TTC549 (cell line): ENCODE results near the gene SCN7A.
A peak's percentile ranks its signal among the peaks of the same experiment; 100 is the strongest.
"Not testable (repeated sequence)": the region's sequence is repeated elsewhere in the genome, so short reads cannot be mapped to it uniquely, and the experiment has no call there.

Experiments
- FAIRE-seq: peaks from 2 replicates; lab custom pipeline; 2012; peaks lifted over from hg19 to GRCh38; lab: Jason Lieb, UNC

SCN7A gene

GRCh38 chr2:166494140-166494624 lies at the start of gene SCN7A:
Gene SCN7A, minus strand, starts transcription at chr2:166494249. Its CDS starts 16,553 bp downstream, at chr2:166477696.
- FAIRE-seq = no peak

DNA sequence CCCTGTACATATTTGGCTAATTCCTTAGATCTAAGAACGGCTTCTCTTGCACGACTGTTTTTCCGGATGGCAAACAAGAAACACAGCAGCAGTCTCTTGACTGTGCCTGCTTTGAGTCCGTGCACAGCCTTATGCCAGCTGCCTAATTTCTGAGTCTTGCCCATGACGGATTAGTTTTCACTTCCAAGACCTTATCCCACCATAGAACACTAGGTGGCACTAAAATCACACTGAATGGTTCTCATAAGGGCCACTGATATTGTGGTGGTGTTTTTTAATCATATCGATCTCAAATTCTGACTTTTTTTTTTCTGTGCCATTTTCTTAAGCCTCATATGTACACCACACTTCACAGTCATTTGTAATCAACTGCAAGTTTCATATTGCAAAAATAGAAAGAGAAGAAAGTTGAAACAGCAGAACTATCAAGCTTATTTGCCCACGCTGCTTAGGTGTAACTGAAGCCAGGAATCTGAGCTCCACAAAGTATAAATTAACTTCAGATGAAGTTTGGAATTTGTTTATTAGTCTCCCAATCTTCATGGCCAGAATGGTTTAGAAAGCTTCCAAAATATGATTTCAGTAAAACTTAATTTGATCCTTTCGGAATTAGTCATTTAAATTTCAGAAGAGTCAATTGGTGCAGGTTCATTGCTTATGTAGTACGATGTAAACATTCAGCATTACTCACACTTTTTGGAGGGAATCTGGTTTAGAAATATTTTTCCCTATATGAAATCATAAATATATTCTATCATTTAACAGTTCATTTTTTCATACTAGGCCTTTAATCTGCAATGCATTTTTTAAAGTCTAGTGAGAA lies 45.5 kb upstream of the SCN7A start:
- FAIRE-seq = peak; percentile 81

- FAIRE-seq = no peak
These were observed 42.1 kb upstream of the SCN7A start for GRCh38 chr2:166536111-166536510.

DNA sequence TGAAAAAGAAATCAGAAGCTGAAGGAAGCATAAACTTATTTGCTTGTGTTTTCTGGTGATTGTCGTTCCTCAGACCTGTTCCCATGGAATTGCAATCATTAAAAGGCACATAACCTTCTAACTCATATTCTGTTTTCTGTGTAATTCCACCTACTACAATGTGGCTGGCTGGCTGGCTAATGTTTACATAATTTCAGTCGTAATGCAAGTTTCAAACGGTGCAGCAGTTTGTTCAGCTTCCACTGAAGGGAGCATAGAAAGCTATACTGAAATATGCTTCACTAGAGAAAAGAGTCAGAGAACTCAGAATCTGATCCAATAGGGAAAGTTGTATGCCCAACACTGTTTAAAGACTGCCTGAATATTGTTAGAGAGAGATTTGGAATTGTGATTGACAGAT lies 27.1 kb upstream of the SCN7A start:
- FAIRE-seq = no peak

DNA sequence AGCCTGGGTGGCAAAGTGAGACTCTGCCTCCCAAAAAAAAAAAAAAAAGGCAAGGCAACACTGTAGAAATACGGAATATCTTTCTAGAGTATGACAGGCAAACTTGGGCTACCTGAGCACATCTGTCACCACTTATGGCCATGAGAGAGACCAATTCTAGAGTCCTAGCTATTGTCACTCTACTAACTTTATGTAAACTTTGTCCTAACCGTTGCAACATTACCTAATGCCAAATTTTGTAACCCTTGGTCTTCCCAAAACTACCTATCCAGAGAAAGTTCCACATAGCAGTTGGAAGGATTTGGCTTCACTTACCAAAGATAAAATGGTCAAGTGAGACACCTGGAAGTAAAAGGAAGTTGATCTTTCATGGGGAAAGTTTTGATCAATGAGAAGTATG lies 26.6 kb upstream of the SCN7A start:
- no peak for FAIRE-seq

DNA sequence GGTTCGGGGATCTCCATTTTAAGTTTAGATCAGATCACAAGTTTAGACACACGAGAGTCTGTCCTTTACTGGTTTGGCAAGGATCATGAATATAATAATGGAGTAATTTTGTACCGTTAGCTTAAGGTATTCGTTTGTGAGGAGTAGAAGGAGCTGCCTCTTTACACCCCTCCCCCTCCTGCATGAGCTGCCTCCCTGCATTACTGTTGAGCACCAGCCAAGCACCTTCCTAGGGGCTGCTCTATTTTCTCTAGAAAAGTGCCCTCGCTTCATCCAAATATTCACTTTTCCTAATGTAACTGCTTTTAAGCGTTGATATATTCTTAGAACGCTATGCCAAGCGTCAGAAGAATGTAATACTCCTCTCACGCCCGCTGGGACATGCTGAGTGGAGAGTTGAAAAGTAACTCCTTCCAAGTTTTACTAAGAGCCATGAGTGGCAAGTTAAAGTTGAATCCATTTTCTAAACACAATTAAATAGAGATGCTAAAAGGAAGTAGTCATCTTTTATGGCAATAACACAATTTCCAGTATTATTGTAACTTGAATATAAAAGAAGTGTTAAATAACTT lies 25.4 kb upstream of the SCN7A start:
- no peak for FAIRE-seq

- no peak for FAIRE-seq
These were observed 24.8 kb upstream of the SCN7A start for GRCh38 chr2:166518634-166519390.

DNA sequence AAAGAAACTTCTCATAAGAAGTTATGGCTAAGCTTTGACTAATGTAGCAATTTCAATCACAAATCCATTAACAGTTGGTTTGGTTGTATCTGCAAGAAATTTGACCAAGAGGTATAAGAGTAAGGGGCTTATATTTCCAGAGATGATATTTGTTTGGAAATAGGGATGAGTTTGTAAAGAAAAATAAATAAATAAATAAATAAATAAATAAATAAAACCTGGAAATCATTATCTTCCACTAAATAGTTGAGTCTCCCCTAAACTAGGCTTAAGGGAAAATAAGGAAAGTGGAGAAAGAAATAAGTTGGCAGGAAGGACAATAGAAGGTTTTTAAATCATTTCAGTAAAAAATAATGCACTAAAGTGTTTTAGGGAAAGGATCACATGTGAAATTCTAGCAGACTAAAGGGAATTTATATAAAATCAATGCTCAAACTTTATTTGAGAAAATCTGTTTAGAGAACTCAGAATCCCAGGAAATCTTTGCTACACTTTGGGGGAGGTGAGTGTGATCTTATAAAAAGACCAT lies 23.5 kb upstream of the SCN7A start:
- FAIRE-seq = no peak

DNA sequence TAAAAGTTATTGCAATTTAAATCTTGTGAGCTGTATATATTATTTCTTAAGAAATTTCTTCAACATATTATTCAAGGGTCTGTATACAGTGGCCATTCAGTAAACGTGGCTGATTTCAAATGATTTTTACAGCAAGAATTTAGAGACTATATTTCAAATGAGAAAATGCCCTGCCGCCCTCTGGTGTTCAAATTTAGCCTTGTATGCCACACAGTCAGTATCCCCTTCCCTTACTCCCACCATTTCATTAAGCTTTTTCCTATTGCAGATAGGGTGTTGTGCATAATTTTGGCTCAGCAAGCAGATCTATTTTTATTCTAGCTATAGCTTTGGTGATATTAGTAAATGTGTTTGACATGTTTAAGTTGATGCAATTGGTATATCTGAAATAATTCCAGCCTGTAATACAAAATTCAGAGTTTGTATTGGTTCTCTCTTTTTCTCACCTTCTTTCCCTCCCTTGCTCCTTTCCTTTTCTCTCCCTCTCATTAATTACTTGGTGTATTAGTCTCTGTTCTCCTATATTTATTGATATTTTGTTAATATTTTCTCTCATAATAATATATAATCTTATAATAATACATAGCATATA lies 22.8 kb upstream of the SCN7A start:
- peak; percentile 72 for FAIRE-seq

- FAIRE-seq = no peak
These were observed 19.9 kb upstream of the SCN7A start for GRCh38 chr2:166513952-166514351.

- FAIRE-seq = no peak
These were observed 5.2 kb upstream of the SCN7A start for GRCh38 chr2:166499281-166499680.

DNA sequence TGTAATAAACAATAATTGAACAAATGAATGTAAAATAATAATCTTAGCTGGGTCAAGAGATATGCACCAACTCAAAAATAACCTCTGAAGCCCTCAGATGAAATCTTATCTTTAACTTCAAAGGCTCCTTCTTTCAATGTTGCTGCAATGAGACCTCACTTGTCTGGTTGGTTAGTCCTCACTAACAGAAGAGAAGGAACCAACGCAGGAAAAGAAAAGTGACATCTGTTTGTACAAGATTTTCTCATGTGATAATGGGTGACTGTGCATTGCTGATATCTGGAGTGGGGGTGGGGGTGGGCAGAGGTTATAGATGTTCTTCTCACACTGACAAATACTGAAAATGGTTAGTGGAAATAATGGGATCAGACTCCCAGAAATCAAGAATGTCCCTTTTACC lies 2.6 kb downstream of the SCN7A start:
- FAIRE-seq = no peak

GRCh38 chr2:166487171-166487570 lies 6.9 kb downstream of the SCN7A start:
- FAIRE-seq = no peak

DNA sequence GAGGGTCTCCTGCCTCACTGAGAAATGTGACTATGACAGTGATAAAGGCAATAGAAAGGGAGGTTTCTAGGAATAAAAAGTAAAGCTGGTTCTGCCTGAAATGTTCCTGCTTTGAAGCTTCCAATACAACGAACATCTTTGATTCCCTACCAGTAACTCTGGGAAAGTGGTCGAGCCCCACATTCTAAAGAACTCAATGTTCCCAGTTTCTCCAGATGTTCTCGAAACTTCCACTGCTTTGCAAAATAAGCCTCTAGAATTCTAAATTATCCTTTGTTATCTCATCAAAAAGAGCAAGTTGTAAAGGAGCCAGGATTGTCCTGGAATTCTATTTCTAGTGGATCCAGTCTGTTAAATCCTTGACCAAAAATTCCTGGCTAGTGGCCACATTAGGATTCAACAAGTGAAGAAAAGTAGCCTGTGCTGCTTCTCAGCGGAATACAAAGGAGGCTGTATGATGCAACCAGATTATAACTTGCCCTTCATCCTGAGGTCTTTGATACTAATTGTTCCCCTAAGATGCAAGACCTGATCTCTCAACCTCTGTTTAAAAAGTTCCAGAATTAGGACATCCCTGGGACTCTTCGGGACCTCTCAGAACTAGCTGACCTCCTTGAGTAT lies 8.4 kb downstream of the SCN7A start:
- no peak for FAIRE-seq

GRCh38 chr2:166472332-166472731 lies 21.7 kb downstream of the SCN7A start:
- FAIRE-seq = no peak

DNA sequence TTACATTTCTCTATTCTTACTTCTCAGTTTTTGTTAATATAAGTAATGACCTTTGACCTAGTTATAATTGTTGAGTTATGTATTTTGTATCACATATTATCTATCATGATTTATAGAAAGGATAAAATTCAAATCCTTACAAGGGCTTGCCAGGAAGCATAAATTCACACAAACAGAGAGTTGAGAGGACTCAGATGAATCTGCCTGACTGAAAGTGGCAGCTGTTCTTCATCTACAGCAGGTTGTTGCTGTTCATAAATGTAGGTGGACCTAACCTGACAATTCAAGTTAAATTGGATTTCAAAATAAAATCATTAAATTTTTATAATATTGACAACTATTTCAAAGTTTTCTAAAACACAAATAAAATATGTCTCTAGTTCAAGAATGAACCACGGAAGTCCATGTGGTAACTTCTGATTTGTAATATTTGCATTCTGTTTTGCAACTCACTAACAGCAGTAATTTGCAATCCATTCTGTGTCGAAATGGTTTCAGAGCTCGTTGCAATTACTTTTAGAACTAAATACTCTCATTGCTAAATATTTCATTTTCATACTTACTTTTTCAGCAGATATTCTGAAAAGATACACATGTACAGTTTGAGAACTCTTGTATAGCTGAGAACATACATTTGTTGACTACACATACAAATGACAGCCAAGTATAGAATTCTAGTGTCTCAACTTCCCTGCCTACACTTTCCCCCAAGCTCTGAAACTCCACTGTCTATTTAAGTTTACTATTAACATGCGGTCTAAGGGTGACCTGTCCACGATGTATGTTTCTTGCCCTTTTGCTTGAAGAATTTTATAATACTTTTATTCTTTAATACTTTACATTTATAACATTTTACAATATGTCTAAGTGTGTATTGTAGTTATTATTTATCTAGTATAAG lies 25.7 kb downstream of the SCN7A start:
- FAIRE-seq = no peak

- FAIRE-seq = no peak
These were observed 29.9 kb downstream of the SCN7A start for GRCh38 chr2:166464187-166464586.

- no peak for FAIRE-seq
These were observed 30.4 kb downstream of the SCN7A start for GRCh38 chr2:166463640-166464039.

DNA sequence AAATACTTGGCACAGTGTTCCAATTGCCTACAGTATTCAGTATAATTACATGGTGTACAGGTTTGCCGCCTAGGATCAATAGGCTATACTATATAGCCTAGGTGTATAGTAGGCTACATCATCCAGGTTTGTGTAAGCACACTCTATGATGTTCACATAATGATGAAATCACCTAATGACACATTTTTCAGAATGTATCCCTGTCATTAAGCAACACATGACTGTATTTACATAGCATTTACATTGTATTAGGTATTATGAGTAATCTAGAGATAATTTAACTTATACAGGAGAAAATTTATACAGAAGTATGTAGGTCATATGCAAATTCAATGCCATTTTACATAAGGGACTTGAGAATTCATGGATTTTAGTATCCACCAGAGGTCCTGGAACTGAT lies 35.4 kb downstream of the SCN7A start:
- FAIRE-seq = no peak

DNA sequence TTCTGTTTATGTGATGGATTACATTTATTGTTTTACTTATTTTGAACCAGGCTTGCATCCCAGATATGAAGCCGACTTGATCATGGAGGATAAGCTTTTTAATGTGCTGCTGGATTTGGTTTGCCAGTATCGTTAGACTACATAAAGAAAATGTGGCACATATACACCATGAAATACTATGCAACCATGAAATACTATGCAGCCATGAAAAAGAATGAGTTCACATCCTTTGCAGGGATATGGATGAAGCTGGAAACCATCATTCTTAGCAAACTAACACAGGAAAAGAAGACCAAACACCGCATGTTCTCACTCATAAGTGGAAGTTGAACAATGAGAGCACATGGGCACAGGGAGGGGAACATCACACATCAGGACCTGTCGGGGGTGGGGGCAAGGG lies 38.2 kb downstream of the SCN7A start:
- FAIRE-seq = not testable (repeated sequence)

DNA sequence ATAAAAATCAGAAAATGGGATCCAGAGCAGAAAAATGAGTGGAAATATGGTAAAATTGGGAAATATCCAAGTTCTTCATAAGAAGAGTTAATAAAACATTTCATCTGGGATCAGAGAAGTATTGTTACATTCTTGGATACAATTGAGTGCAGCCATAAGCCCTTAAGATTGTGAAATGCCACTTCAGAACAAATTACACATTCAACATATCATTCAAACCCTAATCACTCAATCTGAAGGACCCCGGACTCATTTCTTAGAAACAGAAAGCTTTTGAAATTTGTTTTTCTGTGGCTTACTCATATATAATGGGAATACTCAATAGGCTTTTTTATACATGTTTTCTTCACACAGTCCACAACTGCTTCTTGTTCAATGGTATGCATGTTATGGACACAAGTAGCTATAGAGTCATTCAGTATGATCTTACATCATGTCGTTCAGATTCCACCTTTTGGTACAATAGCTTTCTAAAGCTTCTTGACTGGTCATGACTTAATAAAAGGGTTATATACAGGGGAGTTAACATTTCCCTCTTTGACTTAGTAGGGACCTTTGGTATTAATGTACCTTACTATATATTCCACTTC lies 39.9 kb downstream of the SCN7A start:
- no peak for FAIRE-seq
